ACC112 (cell line): ENCODE measurements around the gene C11orf91.
A peak's percentile ranks its signal among the peaks of the same experiment; 100 is the strongest.
"Not testable (repeated sequence)": the region's sequence is repeated elsewhere in the genome, so short reads cannot be mapped to it uniquely, and the experiment has no call there.

Experiments used
- H2AFZ ChIP-seq: fragments of 200-600 bp; sonication (generic); one replicate; pipeline ENCODE4 v1.6.0; 2017; ENCODE audit warnings: antibody characterized with exemption, low read length; ENCODE audit not compliant: unreplicated experiment
- H3K27ac ChIP-seq: fragments of 200-600 bp; sonication (generic); 2 replicates; pipeline ENCODE4 v1.5.1; 2014; ENCODE audit warnings: low read depth, mild to moderate bottlenecking, antibody characterized with exemption, low read length, moderate library complexity
- H3K27me3 ChIP-seq: fragments of 200-600 bp; sonication (generic); 2 replicates; pipeline ENCODE4 v1.6.1; 2014; ENCODE audit warnings: mild to moderate bottlenecking, antibody characterized with exemption, low read length, moderate library complexity, mixed read lengths; ENCODE audit not compliant: insufficient read depth
- H3K36me3 ChIP-seq: fragments of 200-600 bp; sonication (generic); 2 replicates; pipeline ENCODE4 v1.6.1; 2016; ENCODE audit warnings: mild to moderate bottlenecking, antibody characterized with exemption, low read length, moderate library complexity, mixed read lengths; ENCODE audit not compliant: insufficient read depth
- H3K4me1 ChIP-seq: fragments of 200-600 bp; sonication (generic); one replicate; pipeline ENCODE4 v1.6.1; 2016; ENCODE audit warnings: low read length, mixed read lengths; ENCODE audit not compliant: insufficient read depth, unreplicated experiment, control insufficient read depth
- H3K4me3 ChIP-seq: fragments of 200-600 bp; sonication (generic); 2 replicates; pipeline ENCODE4 v1.5.1; 2014; ENCODE audit warnings: mild to moderate bottlenecking, low read depth, low read length
- H3K79me2 ChIP-seq: fragments of 200-600 bp; sonication (generic); one replicate; pipeline ENCODE4 v1.6.0; 2016; ENCODE audit warnings: low read length; ENCODE audit not compliant: control insufficient read depth, unreplicated experiment, insufficient read depth

The C11orf91 gene

GRCh38 chr11:33721426-33721825 lies 20.8 kb upstream of the C11orf91 start:
- Histone ChIP-seq H3K36me3 (peaks cover 44% of the 10 kb centered on the region), H3K27me3 (no peaks in the 10 kb centered on the region), H3K4me1 (peaks cover 66% of the 10 kb centered on the region), H3K79me2 (peaks cover 95% of the 10 kb centered on the region), H3K4me3 (peak overlapping the region; percentile 32), H3K27ac (peak overlapping the region; percentile 100), H2AFZ (no peak overlapping the region)

GRCh38 chr11:33719587-33719986 lies 19.0 kb upstream of the C11orf91 start:
- Histone ChIP-seq H3K36me3 (peaks cover 40% of the 10 kb centered on the region), H3K79me2 (peaks cover 91% of the 10 kb centered on the region), H3K4me1 (peaks cover 65% of the 10 kb centered on the region), H2AFZ (no peak overlapping the region), H3K4me3 (no peak overlapping the region), H3K27ac (peak overlapping the region; percentile 40), H3K27me3 (no peaks in the 10 kb centered on the region)

- H3K4me3 ChIP-seq, result no peak overlapping the region
- H3K27ac ChIP-seq, result peak overlapping the region; percentile 51
- no peaks in the 10 kb centered on the region for H3K27me3 ChIP-seq
- H3K4me1 ChIP-seq, result peaks cover 55% of the 10 kb centered on the region
- H2AFZ ChIP-seq, result no peak overlapping the region
- H3K36me3 ChIP-seq, result peaks cover 50% of the 10 kb centered on the region
- peaks cover 89% of the 10 kb centered on the region for H3K79me2 ChIP-seq
Measured at GRCh38 chr11:33718440-33718839, 17.8 kb upstream of the C11orf91 start.

- Histone ChIP-seq H3K4me1 (peaks cover 47% of the 10 kb centered on the region), H3K79me2 (peaks cover 87% of the 10 kb centered on the region), H3K27ac (peak overlapping the region; percentile 57), H2AFZ (no peak overlapping the region), H3K36me3 (peaks cover 64% of the 10 kb centered on the region), H3K27me3 (no peaks in the 10 kb centered on the region), H3K4me3 (no peak overlapping the region)
Measured at GRCh38 chr11:33716243-33716642, 15.6 kb upstream of the C11orf91 start.

GRCh38 chr11:33713856-33714398 lies 13.3 kb upstream of the C11orf91 start:
- H3K4me1 ChIP-seq, result peaks cover 56% of the 10 kb centered on the region
- peaks cover 83% of the 10 kb centered on the region for H3K79me2 ChIP-seq
- no peak overlapping the region for H3K4me3 ChIP-seq
- H3K27me3 ChIP-seq, result no peaks in the 10 kb centered on the region
- no peak overlapping the region for H2AFZ ChIP-seq
- H3K27ac ChIP-seq, result peak overlapping the region; percentile 39
- H3K36me3 ChIP-seq, result peaks cover 62% of the 10 kb centered on the region

- Histone ChIP-seq H3K27me3 (no peaks in the 10 kb centered on the region), H3K27ac (peak overlapping the region; percentile 39), H3K79me2 (peaks cover 82% of the 10 kb centered on the region)
Measured at GRCh38 chr11:33713151-33713855, 12.7 kb upstream of the C11orf91 start.

GRCh38 chr11:33712436-33712835 lies 11.8 kb upstream of the C11orf91 start:
- Histone ChIP-seq H2AFZ (no peak overlapping the region), H3K4me3 (no peak overlapping the region), H3K4me1 (peaks cover 67% of the 10 kb centered on the region), H3K27me3 (no peaks in the 10 kb centered on the region), H3K79me2 (peaks cover 81% of the 10 kb centered on the region), H3K36me3 (peaks cover 61% of the 10 kb centered on the region), H3K27ac (peak overlapping the region; percentile 41)

More at GRCh38 chr11:33713151-33713855, 12.7 kb upstream of the C11orf91 start:
- no peak overlapping the region for H2AFZ ChIP-seq
- H3K4me3 ChIP-seq, result no peak overlapping the region
- peaks cover 61% of the 10 kb centered on the region for H3K36me3 ChIP-seq
- H3K4me1 ChIP-seq, result peaks cover 62% of the 10 kb centered on the region

GRCh38 chr11:33709466-33709865 lies 8.8 kb upstream of the C11orf91 start:
- peaks cover 75% of the 10 kb centered on the region for H3K4me1 ChIP-seq
- H3K79me2 ChIP-seq, result peaks cover 63% of the 10 kb centered on the region
- H3K4me3 ChIP-seq, result no peak overlapping the region
- H3K27ac ChIP-seq, result peak overlapping the region; percentile 100
- H3K36me3 ChIP-seq, result peaks cover 69% of the 10 kb centered on the region
- no peak overlapping the region for H2AFZ ChIP-seq
- no peaks in the 10 kb centered on the region for H3K27me3 ChIP-seq

GRCh38 chr11:33708985-33709384 lies 8.4 kb upstream of the C11orf91 start:
- peaks cover 80% of the 10 kb centered on the region for H3K4me1 ChIP-seq
- H3K4me3 ChIP-seq, result no peak overlapping the region
- H3K79me2 ChIP-seq, result peaks cover 59% of the 10 kb centered on the region
- peaks cover 65% of the 10 kb centered on the region for H3K36me3 ChIP-seq
- no peak overlapping the region for H2AFZ ChIP-seq
- H3K27ac ChIP-seq, result peak overlapping the region; percentile 100
- H3K27me3 ChIP-seq, result no peaks in the 10 kb centered on the region

GRCh38 chr11:33707831-33708230 lies 7.2 kb upstream of the C11orf91 start:
- Histone ChIP-seq H3K27ac (peak overlapping the region; percentile 100), H3K4me1 (peaks cover 86% of the 10 kb centered on the region), H3K36me3 (peaks cover 55% of the 10 kb centered on the region)

GRCh38 chr11:33706966-33707365 lies 6.3 kb upstream of the C11orf91 start:
- peaks cover 46% of the 10 kb centered on the region for H3K36me3 ChIP-seq
- H3K4me1 ChIP-seq, result peaks cover 89% of the 10 kb centered on the region
- H3K27ac ChIP-seq, result peak overlapping the region; percentile 100
- peak overlapping the region; percentile 2; the same call in 1 of the 2 replicates for H3K4me3 ChIP-seq
- peaks cover 41% of the 10 kb centered on the region for H3K79me2 ChIP-seq
- no peaks in the 10 kb centered on the region for H3K27me3 ChIP-seq
- H2AFZ ChIP-seq, result no peak overlapping the region

More at GRCh38 chr11:33707831-33708230, 7.2 kb upstream of the C11orf91 start:
- H3K4me3 ChIP-seq, H3K27me3 ChIP-seq, H2AFZ ChIP-seq: not testable (repeated sequence)
- H3K79me2 ChIP-seq, result peaks cover 49% of the 10 kb centered on the region
